IPS DF 19.7 (cell line): Measurements from ENCODE around the gene TBC1D1.

Experiments used
- DNase-seq: peaks from one replicate; pipeline ENCODE4 v3.0.0-alpha.2; 2013; ENCODE audit warnings: low read depth, low spot score

Gene TBC1D1, protein sequence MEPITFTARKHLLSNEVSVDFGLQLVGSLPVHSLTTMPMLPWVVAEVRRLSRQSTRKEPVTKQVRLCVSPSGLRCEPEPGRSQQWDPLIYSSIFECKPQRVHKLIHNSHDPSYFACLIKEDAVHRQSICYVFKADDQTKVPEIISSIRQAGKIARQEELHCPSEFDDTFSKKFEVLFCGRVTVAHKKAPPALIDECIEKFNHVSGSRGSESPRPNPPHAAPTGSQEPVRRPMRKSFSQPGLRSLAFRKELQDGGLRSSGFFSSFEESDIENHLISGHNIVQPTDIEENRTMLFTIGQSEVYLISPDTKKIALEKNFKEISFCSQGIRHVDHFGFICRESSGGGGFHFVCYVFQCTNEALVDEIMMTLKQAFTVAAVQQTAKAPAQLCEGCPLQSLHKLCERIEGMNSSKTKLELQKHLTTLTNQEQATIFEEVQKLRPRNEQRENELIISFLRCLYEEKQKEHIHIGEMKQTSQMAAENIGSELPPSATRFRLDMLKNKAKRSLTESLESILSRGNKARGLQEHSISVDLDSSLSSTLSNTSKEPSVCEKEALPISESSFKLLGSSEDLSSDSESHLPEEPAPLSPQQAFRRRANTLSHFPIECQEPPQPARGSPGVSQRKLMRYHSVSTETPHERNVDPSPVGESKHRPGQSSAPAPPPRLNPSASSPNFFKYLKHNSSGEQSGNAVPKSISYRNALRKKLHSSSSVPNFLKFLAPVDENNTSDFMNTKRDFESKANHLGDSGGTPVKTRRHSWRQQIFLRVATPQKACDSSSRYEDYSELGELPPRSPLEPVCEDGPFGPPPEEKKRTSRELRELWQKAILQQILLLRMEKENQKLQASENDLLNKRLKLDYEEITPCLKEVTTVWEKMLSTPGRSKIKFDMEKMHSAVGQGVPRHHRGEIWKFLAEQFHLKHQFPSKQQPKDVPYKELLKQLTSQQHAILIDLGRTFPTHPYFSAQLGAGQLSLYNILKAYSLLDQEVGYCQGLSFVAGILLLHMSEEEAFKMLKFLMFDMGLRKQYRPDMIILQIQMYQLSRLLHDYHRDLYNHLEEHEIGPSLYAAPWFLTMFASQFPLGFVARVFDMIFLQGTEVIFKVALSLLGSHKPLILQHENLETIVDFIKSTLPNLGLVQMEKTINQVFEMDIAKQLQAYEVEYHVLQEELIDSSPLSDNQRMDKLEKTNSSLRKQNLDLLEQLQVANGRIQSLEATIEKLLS (N-terminal part only)

DNA sequence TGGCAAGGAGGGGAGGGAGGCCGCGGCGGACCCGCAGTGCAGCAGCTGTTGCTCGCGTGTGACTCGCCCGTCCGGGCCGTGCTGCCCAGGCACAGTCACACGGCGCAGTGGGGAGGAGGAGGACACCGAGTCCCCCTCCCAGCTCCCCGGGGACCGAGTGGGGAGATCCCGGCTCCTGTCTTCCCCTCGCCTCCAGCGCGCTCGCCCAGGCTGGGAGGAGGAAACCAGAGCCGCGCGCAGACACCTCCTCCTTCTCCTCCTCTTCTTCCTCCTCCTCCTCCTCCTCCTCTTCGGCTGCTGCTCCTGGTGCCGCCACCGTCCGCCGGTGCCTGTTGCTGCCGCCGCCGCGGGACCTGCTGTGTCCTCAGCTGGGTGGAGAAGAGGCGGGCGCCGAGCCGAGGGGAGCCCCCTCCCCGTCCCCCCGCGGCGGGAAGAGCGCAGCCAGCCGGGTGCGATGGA is at the start of gene TBC1D1:
Gene TBC1D1 (plus strand): TSS at position 284 of the 459 bp plus-strand sequence. CDS start 11,012 bp downstream, outside the sequence.
- no peak for DNase-seq

DNA sequence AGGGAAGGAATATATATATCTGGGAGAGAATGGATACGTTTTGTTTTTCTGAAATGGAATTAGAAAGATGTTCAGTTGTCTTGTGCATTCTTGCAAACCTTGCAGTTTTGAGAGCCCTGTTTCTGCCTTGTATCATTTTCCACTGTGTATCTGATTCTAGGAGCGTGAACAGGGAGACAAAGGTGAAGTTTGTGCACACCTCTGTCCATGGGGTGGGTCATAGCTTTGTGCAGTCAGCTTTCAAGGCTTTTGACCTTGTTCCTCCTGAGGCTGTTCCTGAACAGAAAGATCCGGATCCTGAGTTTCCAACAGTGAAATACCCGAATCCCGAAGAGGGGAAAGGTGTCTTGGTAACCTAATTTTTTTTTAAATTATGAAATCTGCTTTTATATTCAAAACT is 46.7 kb upstream of the TBC1D1 start:
- DNase-seq, result no peak

DNA sequence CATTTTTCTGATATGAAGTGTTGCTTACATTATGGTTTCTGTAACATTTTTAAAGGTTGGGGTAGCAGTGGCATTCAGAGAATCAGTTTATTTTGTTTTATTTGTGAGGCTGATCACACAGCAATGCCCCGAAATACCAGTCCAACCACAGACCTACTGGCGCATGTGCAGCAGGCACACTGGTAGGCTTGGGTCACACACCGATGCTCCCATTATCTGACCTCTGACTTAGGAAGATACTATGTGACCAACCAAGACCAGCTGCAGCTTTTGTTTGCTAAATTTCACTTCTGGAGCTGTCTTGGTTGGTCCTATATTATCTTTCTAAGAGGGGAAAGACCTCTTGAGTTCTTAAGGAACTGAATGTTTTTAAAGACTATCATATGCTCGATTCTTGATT is 45.7 kb upstream of the TBC1D1 start:
- no peak for DNase-seq

DNA sequence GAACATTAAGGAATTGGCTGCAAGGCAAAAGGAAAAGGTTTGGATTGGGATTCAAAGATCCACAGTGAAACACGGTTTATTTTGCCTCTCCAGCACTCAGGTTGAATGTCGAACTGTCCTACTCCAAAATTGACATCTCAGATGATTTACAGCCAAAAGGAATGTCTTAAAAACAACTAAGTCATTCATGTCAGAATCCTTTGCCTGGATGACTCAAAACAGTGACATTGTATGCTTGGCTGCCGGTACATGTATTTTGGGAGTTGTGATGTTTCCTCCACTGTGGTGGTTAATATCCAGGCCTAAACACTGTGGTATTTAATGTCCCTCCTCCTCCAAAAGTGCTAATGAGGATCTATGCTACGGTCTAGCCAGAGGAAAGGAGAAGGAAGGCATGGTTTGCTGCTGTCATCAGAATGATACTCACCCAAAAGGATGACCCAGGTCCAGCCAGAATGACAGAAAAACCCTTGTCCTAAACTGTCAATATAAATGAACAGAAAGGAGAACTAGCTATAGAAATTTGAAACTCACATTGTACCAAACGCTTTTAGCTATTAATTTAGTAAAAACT is 43.5 kb upstream of the TBC1D1 start:
- DNase-seq, result no peak

DNA sequence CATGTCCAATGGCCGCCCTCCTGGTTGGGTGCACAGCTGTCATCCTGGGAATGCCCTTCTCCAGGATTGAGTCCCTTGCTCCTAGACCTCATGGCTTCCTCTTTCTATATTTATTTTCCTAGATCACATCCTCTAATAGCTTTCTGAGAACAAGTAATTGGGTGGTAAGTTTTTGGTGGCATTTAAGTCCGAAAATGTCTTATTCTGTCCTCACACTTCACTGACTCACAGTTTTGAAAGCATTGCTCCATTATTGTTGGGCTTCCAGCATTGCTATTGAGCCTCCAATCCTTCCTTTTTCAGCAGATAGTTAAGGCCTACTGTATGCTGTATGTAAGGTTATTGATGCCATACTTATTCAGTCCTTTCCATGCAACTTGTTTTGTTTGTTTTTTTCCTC is 38.5 kb upstream of the TBC1D1 start:
- DNase-seq, result no peak

DNA sequence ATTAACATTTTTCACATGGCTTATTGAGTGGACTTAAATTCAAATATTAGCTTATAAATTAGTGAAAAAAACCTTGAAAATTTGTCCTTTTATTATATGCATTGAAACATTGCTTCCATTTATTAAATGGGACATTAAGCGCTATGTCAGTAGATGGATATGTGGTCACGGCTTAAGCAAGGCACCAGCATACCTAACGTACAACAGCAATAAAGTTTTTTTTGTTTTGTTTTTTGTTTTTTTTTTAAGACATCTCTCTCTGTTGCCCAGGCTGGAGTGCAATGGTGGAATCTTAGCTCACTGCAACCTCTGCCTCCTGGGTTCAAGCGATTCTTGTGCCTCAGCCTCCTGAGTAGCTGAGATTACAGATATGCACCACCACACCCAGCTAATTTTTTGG is 32.8 kb upstream of the TBC1D1 start:
- DNase-seq, result no peak

DNA sequence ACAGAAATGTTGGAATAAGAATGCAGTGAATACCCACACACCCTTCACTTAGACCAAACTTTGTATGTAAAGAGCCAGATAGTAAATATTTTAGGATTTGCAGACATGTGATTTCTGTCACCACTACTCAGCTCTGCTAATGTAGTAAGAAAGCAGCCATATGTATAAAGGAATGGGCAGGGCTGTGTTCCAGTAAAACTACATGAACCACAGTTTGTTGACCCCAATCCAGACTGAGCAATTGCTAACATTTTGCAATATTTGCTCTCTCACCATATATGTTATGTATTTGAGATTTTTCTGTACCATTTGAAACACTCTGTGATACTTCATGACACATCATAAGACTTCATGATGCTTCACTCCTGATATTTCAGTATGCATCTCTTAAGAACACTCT is 32.0 kb upstream of the TBC1D1 start:
- DNase-seq, result no peak

DNA sequence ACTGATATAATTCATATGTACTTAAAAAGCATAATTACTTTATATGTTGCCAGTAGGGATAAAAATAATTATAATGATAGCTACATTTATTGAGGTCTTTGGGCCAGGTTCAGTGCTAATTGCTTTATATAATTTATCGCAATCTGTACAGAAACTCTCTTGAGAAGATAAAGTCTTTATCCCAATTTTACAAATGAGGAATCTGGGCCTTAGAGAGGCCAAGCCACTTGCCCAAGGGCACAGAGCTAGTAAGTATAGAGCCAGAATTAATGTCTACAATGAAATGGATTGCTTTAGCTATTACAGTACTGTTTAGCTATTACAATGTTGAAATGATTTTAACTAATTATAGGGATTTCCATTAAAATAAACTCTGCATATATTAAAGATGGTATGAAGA is 30.6 kb upstream of the TBC1D1 start:
- DNase-seq, result no peak

DNA sequence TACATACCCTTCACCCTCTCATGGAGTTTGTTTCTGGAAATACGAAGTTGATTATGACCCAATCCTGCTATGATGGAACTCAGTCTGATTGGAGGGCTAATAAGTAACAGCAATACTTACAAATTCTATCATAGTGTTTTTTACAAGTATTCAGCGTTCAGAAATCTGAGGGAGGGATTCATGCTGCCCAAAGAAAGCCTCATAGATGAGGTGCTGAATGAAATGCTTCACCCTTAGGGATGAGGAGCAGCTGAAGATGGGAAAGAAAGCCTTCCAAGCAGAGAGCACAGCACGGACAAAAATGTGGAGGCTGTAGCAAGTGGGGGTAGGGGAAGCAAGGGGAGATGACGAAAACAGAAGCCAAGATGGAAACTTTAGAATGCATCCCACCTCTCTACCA is 27.9 kb upstream of the TBC1D1 start:
- DNase-seq, result no peak

DNA sequence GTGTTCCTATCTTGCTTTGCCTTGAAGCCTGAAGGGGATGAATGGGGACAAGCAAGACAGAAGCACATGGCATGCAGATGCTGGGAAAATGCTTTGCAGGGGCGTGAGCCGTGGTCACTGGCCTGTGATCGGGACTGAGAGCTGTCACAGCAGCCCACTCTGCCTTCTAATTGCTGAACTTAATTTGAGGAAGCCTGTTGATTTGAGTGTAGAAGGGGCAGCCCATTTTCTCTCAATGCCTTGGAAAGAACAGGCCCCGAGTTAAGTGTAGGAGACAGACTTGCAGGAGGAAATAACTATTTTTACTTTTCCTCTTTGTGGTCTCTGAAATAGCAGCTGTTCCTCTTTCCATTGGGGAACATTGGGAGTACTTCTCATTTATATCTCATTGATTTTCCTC is 26.1 kb upstream of the TBC1D1 start:
- DNase-seq, result no peak

DNA sequence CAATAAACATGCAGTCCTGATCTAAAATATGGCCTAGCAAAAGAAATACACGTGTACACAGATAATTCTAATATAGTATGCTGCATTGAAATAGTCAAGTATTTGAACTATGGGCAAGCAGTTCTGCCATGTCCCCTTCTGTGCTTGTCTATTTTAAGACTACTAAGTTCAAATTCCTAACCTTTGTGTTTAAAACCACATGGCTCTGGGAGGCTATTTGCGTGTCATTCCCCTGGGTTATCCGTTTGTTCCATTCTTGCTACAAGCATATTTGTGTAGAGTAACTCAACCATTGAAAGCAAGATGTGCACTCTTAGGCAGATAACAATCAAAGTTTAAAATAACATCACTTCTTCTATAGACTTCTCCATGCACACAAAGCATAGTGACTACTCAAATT is 25.4 kb upstream of the TBC1D1 start:
- no peak for DNase-seq

DNA sequence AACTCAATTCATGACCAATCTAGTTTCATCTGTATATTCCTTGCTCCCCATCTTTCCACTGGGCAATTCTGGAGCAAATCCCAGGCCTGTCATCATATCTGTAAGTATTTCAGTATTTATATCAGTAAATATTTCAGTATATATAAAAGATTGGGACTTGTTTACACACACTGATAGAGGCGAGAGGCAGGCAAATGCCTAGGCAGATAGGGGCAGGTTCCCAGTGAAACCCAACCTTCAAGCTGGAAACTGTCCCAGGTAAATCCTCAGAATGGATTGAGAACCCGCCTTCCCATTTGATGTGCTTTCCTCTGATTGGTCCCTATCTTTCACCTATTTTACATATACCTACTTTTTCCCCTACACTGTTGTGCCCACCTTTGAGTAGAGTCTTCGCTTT is 23.8 kb upstream of the TBC1D1 start:
- no peak for DNase-seq

DNA sequence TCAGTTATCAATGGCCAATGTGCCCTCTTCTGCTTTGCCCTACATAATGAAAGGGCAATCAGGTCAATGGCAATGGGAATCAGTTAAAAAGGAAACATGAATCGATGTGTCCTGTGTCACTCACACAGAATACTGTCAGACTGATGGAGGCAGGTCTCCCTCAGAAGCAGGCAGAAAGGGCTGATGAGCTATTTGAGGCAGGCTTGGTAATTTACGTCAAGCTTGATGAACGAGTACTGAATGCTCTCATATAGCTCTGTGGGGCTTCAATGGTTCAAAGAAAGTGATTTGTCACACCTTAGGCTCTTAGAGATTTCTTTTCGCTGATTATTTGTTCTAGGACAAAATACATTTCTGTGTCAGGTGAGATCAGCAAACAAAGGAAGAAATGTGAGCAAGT is 22.6 kb upstream of the TBC1D1 start:
- DNase-seq, result no peak

DNA sequence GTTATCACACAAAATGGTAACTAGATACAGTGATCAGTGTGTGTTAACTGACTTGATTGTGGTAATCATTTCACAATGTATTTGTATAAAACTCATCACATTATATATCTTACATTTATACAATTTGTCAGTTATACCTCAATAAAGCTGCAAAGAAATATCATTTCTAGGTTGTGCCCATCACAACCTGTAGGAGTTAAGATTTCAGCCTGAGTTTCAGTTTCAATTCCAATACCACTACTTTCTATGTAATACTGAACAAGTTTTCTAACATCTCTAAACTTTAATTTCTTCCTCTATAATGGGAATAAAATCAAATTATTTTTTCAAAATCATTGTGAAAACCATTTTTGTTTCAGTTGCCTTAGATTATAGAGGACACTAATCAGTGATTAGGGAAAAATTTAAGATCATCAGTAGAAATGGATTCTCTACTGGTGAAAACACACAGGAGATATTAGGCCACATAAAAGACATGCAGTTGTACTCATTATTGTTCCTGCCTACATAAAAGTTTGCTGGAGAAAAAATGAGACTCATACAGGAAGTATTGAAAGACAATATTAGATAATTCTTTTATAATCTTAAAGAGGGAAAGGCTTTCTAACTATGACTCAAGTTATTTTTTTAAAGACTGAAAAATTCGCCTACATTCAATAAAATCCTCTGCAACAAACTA is 18.4 kb upstream of the TBC1D1 start:
- no peak for DNase-seq

DNA sequence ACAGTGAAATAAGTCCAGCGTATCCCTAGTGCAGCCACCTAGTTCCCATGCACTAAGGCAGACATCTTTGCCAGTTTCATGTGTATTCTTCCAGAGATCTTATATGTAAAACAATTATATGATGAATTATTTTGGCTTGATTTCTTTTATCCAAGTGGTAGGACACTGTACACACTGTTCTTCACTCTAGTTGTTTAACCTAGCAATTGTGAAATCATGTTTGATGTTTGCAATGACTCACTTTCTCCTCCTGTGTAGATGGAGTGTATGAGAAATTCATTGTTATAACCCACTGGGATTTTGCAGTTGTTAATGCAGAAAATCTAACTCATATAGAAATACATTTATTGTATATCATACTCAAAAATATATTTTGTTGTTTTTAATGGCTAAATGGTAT is 17.5 kb upstream of the TBC1D1 start:
- no peak for DNase-seq

DNA sequence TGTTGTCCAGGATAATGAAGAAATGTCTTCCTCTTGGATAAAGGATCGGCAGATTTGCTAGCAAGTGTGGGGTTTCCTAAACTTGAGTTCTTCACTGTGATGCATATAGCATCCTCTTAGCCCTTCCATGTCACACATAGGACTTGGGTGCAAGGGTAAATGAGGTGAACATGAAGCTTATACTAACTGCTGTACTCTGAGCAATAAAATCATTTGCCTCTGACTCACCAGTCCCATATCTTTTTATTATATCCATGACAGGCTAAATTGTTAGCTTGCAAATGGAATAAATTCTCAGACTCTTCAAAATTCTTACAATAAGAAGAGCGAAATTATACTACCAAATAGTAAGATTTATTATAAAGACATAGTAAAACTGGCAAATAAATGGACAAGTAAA is 14.7 kb upstream of the TBC1D1 start:
- DNase-seq, result no peak

DNA sequence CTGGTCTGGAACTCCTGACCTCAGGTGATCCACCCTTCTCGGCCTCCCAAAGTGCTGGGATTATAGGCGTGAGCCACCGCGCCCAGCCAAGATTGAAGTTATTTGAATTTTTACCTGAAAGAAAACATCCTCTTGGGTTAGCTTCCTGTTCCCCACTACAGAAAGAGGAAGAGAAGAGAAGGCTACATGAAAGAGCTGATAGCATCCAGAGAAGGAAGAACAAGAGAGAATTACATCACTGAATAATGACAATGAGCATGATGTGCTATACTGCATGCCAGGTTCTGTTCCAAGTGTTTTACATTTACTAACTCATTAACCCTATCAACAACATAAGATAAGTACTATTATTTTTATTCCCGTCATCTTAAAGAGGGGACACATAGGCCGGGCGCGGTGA is 11.5 kb upstream of the TBC1D1 start:
- no peak for DNase-seq

DNA sequence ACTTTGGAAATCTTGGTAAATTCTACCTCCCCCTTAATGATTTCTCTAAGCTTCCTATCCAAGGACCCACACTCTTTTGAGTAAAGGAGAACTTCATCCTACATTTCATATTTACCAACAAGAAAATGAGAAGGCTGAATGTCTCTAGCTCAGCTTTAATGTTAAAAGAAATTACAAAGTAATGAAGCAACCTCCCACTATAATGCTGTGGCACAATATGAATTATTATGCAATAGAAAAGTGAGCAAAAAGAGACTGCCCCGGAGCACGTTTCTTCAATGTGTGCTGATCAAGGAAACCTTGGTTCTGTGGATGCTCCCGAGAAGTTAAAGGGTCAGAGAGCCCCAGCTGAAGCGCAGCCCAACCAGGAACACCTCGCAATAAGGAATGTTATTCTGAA is 9.1 kb upstream of the TBC1D1 start:
- no peak for DNase-seq

DNA sequence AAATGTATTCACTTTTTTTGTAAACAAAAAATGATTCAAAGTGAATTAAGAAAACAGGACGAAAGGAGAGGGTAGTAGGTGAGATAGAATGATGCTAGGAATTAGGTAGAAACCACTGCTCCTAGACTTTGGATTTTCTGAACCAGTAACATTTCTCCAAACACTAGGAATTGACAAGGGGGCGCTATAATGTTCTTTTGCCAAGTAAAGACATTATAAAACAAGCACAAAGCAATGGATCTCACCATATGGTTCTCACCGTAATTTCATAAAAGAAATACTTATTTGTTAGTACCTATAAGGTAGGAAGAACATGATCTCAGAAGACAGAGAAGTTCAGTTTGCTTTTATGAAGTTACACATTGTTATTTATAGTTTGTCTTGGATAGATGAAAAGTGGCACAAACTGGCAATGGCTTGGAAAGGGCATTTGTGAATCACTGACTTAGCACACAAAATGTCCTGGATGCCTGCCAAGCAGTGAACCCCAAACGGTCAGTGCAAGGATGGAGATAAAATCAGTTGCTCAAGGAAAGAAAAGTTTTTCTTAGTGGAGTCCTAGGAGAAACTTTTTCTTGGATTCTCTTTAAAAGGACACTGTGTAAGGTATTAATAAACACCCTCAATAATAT is 8.1 kb upstream of the TBC1D1 start:
- DNase-seq, result no peak

DNA sequence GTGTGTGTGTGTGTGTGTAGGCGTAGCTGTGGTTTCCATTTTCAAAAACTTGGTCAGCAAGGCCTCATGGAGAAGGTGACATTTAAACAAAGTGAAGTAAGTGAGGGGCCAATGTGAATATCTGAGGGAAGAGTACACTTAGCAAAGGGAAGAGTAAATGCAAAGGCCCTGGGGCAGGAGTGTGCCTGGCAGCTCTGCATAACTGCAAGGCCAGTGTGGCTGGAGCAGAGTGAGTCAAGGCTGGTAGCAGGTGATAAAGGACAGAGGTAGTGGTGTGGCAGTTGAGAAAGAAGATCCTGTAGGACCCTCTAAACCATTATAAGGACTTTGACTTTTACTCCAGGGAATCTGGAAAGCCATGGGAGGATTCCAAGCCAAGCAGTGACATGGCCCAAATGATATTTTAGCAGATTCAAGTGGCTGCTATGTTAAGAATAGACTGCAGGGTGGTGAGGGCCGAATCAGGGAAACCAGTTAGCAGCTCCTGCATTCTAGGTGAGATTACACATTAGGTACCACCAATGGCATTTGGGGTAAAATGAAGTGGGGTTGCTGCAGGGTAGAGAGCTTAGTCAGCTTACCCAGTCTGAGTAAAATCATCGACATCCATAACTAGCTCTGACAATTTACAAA is 5.9 kb upstream of the TBC1D1 start:
- no peak for DNase-seq
